ENCODE data around the gene ITGB5. TPM values are rescaled to one million over a fixed set of nuclear protein-coding genes. Genes with fewer than 3 reads are reported as not detected.

The ITGB5 gene
- total RNA-seq, 1 donor from 2014 or later, result not detected

DNA sequence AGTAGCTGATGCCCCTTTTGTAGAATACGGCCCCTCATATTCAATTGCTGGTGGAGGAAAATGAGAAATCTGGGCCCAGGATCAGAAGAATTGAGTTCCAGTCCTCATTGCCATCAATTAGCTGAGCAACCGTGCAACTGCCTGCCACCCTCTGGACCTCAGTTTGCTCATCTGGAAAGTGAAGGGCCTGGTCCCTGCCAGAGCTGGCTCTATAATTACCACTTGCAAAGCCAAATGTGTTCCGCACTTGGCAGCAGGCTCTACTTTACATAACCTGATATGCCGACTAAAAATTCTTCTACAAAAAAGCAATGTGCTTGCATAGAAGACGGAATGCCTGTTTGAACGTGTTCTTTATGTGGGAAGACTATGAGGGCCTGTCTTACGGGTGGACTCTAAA, 8.6 kb upstream of the ITGB5 start:
- ATAC-seq (ENCODE audit: low read depth), result no peak
- Mint-ChIP-seq H3K27ac (no peak overlapping the region), H3K36me3 (ENCODE audit: low read depth) (no peaks in the 10 kb centered on the region), H3K27me3 (peaks cover 2% of the 10 kb centered on the region), H3K9me3 (no peaks in the 10 kb centered on the region), H3K4me1 (no peaks in the 10 kb centered on the region), H3K4me3 (no peak overlapping the region)
- DNase-seq, result no peak
- TF ChIP-seq, protein P1, sequence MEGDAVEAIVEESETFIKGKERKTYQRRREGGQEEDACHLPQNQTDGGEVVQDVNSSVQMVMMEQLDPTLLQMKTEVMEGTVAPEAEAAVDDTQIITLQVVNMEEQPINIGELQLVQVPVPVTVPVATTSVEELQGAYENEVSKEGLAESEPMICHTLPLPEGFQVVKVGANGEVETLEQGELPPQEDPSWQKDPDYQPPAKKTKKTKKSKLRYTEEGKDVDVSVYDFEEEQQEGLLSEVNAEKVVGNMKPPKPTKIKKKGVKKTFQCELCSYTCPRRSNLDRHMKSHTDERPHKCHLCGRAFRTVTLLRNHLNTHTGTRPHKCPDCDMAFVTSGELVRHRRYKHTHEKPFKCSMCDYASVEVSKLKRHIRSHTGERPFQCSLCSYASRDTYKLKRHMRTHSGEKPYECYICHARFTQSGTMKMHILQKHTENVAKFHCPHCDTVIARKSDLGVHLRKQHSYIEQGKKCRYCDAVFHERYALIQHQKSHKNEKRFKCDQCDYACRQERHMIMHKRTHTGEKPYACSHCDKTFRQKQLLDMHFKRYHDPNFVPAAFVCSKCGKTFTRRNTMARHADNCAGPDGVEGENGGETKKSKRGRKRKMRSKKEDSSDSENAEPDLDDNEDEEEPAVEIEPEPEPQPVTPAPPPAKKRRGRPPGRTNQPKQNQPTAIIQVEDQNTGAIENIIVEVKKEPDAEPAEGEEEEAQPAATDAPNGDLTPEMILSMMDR (IDR thresholded peaks at IDR 0.05), result no peak
- POLR2A ChIA-PET, result no interaction called here
- CTCF ChIA-PET, result interaction anchor here (1.3 kb wide), 1 partner anchor 135 kb away, joined by 4 read pairs; no protein-coding TSS in a partner anchor
- intact Hi-C loops (cut with micrococcal nuclease), result no loop called here

DNA sequence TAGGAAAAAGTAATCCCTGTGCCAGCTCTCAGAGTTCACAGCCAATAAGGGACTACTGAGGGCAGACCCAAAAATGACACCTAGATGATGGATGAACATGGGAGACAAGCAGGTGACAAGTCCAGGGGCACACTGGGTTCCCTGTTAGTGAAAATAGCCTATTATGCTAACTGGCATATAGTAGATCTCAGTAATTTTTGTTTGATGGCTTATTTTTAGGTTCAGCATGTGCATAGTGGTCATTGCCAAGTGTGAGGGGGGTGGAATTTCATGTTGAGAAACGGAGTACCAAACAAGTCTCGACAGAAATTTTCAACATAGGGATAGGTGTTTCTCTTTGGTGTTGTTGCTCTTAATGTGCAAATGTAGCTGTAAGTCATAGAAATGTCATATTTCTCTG, 6.4 kb upstream of the ITGB5 start:
- Mint-ChIP-seq H3K27me3 (peaks cover 15% of the 10 kb centered on the region), H3K27ac (no peak overlapping the region), H3K4me1 (no peaks in the 10 kb centered on the region), H3K4me3 (no peak overlapping the region), H3K9me3 (no peaks in the 10 kb centered on the region), H3K36me3 (ENCODE audit: low read depth) (no peaks in the 10 kb centered on the region)
- intact Hi-C loops (cut with micrococcal nuclease), result no loop called here
- ChIA-PET POLR2A (no interaction called here), CTCF (no interaction called here)
- TF ChIP-seq, protein P1 (IDR thresholded peaks at IDR 0.05), result no peak
- DNase-seq, result no peak
- no peak for ATAC-seq (ENCODE audit: low read depth)

DNA sequence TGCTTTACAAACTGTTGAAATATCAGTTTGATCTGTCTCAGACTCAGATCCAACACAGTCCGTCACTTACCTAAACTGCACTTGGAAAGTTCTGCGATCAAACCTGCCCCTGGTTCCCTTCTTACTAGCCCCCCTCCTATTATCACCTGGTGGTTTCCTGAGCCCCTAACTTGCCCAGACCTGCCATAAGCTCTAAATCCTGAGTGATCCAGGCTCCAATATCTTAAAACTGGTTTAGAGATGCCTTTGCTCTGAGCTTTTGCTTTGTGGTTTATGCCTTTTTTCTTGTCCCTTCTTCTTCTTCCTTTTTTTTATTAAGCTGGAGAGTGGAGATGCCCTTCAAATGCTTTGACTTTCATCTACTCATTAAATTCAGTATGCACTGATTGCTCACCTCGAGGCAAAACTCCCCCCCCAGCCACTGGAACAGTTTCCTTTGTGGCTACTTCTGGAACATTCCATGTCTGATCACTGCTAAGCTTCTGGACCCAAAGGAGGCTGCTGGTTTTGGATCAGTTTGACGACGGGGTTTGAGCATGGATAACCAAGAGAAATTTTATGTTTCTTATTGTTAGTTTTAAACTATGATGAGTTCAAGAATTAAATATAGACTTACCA, 3.5 kb upstream of the ITGB5 start:
- POLR2A ChIA-PET, result no interaction called here
- ATAC-seq (ENCODE audit: low read depth) (no peak), DNase-seq (no peak)
- Mint-ChIP-seq H3K36me3 (ENCODE audit: low read depth) (no peaks in the 10 kb centered on the region), H3K4me1 (peaks cover 6% of the 10 kb centered on the region), H3K9me3 (no peaks in the 10 kb centered on the region), H3K4me3 (no peak overlapping the region), H3K27ac (no peak overlapping the region), H3K27me3 (peaks cover 29% of the 10 kb centered on the region)
- CTCF ChIA-PET, result no interaction called here
- TF ChIP-seq, protein P1 (IDR thresholded peaks at IDR 0.05), result no peak
- intact Hi-C loops (cut with micrococcal nuclease), result no loop called here

DNA sequence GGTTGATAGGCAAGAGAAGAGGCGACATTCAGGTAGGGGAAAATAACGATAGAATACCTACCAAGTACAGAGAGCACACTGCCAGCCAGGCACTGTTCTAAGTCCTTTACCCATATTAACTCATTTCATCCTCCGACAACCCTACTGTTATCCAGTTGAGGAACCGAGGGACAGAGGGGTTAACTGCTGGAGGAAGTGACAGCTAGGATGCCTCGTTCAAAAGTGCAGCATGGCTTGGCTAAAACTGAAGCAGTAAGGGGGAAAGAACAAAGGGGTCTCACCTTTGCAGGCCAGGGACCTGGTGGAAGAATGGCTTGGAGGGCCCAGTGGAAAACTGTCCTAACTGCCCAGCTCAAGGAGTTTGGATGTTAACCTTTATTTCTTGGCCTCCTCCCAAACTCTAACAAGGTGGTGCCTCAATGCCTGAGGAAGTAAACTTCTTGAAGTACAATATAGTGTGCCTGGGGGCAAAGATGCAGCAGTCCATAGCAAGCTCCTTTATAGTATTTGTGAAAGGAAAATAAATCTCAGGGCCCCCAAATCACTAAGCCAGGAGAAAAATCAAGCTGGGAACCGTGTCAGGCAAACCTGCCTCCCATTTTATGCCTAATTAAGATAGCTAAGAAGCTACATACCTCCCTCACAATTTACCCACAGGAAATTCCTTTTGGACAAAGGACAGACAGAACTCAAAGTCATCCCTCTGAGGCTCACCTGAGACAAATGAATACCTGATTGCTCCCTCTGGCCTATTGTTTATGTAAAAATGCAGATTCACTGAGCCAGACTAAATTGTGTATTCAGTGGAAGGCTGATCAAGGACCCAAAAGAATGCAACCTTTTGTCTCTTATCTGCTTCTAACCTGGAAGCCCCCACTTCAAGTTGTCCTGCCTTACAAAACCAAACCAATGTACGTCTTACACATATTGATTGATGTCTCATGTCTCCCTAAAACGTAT, 1.6 kb upstream of the ITGB5 start:
- H3K27me3 Mint-ChIP-seq, result peaks cover 39% of the 10 kb centered on the region
- TF ChIP-seq, protein P1 (IDR thresholded peaks at IDR 0.05), result no peak
- ChIA-PET CTCF (interaction anchor here (0.8 kb wide), 1 partner anchor 13 kb away, joined by 3 read pairs; no protein-coding TSS in a partner anchor), POLR2A (no interaction called here)
- intact Hi-C loops (cut with micrococcal nuclease), result no loop called here
- H3K4me1 Mint-ChIP-seq, result peaks cover 6% of the 10 kb centered on the region
- no peak for DNase-seq
- no peaks in the 10 kb centered on the region for H3K9me3 Mint-ChIP-seq
- H3K27ac Mint-ChIP-seq, result no peak overlapping the region
- H3K36me3 Mint-ChIP-seq (ENCODE audit: low read depth), result no peaks in the 10 kb centered on the region
- H3K4me3 Mint-ChIP-seq, result peak overlapping the region; percentile 78
- ATAC-seq (ENCODE audit: low read depth), result no peak

DNA sequence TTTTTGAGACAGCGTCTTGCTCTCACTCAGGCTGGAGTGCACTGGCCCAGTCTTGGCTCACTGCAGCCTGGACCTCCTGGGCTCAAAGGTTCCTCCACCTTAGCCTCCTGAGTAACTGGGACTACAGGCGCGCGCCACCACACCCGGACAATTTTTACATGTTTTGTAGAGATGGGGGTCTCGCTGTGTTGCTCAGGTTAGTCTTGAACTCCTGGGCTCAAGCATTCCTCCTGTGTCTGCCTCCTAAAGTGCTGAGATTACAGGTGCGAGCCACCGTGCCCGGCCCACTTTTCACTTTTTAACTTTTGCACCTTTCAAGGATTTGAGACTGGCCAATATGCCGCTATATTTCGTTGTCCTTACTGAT, 750 bp upstream of the ITGB5 start:
- Mint-ChIP-seq H3K4me3 (peak overlapping the region; percentile 78), H3K27ac (no peak overlapping the region), H3K4me1 (peaks cover 6% of the 10 kb centered on the region), H3K27me3 (peaks cover 45% of the 10 kb centered on the region), H3K9me3 (no peaks in the 10 kb centered on the region), H3K36me3 (ENCODE audit: low read depth) (no peaks in the 10 kb centered on the region)
- ChIA-PET POLR2A (no interaction called here), CTCF (no interaction called here)
- no peak for DNase-seq
- intact Hi-C loops (cut with micrococcal nuclease), result no loop called here
- ATAC-seq (ENCODE audit: low read depth), result no peak
- TF ChIP-seq, protein P1 (IDR thresholded peaks at IDR 0.05), result no peak
